Astrocyte of the cerebellum (primary cell): ENCODE measurements around the gene SERPINA4.

Experiments
- DNase-seq: peaks from one replicate; pipeline ENCODE4 v3.0.0-alpha.2; 2011; ENCODE audit warnings: low read depth
- H3K4me3 ChIP-seq: 2 replicates; pipeline ENCODE4 v1.5.1; 2011; ENCODE audit warnings: mild to moderate bottlenecking, low read depth, low read length, moderate library complexity
- CTCF ChIP-seq: IDR thresholded peaks from 2 replicates; pipeline ENCODE4 v1.5.1; 2012; ENCODE audit warnings: low read length, low read depth, moderate library complexity, mild to moderate bottlenecking; ENCODE audit errors: missing control alignments
- in situ Hi-C: cut with HindIII; loops from 2 replicates; pipeline ENCODE4 v1.10.0; 2017; ENCODE audit warnings: low sequenced_read_pairs

The SERPINA4 gene

GRCh38 chr14:94535506-94535905, 25.7 kb upstream of the SERPINA4 start:
- no peak for DNase-seq
- in situ Hi-C loops = no loop called here
- TF ChIP-seq CTCF = no peak
- H3K4me3 ChIP-seq = no peak overlapping the region

DNA sequence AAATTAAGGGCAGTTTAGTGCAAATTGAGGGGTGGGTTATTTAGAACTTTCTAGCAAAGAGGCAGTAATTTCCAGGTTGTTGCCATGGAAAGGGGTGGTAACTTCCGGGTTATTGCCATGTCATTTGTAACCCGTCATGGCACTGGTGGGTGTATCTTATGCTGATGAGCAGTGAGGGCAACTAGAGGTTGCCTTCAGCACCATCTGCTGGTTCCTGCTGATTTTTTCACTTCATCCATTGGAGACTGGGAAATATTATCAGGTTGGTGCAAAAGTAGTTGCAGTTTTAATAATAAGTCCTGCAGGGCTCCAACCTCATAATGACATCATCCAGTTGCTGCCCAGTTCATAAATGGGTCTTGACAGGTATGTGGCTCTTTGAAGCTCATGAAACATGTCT, 24.4 kb upstream of the SERPINA4 start:
- DNase-seq = no peak
- peak; percentile 31 for TF ChIP-seq CTCF
- in situ Hi-C loops = no loop called here
- H3K4me3 ChIP-seq = no peak overlapping the region

DNA sequence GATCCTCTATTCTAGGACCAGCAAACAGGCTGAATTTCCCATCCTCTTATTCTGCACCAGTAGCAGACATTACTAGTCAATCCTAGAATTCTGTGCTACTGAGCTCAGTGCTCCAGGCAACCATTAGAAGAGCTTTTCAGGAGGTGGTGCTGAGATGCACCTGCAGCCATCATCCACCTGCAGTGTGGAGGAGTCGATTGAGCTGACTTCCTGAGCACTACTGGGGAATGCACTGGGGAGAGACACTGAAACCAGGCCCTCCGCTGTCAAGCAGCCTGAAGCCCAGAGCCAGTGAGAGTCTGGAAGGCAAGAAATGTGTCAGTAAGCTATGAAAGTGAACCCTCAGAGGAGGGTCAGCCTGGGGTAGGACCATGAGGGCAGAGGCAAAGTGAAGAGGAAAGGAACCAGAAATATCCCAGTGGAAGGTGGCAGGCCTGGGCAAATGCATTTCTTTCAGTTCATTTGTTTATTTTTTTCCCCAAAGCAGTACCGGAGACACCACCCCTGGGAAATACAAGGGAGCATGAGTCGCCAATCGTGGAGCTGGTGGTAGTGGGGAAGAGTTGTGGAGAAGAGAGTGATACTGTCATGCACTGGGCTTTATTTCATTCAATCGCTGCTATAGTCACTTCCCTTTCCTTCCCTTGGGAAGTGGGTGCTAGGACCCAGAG, 23.0 kb upstream of the SERPINA4 start:
- no peak for TF ChIP-seq CTCF
- in situ Hi-C loops = no loop called here
- H3K4me3 ChIP-seq = no peak overlapping the region
- no peak for DNase-seq

DNA sequence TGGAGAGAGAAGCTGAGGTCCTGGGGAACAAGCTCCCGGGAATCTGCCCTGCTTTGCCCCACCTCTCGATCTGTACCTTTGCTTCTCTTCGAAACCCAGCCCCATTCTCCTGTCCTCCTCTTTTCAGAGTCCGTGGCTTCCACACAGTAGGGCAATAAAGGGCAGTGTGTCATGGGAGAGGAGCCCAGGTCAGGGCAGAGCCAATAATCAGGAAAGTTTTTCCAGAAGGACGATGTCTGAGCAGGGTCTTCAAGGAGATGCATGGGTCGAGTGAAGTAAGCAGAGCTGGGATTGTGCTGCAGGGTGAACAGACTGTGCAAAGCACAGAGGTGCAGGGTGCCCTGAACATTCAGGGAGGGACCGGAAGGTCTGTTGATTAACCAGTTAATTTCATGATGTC, 22.1 kb upstream of the SERPINA4 start:
- DNase-seq = no peak
- H3K4me3 ChIP-seq = no peak overlapping the region
- in situ Hi-C loops = no loop called here
- TF ChIP-seq CTCF = no peak

DNA sequence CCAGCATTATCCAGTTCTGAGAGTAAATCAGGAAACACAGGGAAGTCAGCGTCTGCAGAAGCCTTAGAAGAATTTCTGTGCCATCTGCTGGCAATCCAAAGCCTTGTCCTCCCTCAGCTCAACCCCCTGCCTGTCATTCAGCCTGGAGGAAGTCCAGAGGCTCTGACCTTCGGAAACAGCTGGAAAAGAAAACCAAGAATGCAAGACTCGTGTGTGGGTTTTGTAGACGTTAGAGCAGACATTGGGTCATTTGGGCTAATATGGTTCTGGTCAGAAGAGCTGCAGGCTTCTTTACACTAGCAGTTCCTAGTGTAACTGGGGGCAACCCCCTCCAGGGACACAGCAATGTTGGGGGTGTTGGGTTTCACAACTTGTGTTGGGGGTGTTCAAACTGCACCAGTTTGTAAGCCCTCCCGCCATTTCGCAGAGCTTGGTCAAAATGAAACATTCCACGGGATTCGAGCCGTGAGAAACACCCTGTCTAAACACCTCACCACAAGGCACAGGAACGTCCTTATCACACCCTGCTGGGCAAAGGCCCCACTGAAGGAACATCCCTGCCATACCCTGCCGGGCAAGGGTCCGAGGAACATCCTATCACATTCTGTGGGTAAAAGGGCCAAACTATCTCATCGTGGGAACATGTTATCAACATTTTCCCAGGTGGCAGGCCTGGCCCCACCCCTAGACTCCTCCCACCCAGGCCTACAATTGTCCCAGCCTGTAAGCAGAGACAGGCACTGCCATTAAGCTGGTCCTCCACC, 21.0 kb upstream of the SERPINA4 start:
- H3K4me3 ChIP-seq = no peak overlapping the region
- TF ChIP-seq CTCF = peak; percentile 22
- in situ Hi-C loops = no loop called here
- no peak for DNase-seq

DNA sequence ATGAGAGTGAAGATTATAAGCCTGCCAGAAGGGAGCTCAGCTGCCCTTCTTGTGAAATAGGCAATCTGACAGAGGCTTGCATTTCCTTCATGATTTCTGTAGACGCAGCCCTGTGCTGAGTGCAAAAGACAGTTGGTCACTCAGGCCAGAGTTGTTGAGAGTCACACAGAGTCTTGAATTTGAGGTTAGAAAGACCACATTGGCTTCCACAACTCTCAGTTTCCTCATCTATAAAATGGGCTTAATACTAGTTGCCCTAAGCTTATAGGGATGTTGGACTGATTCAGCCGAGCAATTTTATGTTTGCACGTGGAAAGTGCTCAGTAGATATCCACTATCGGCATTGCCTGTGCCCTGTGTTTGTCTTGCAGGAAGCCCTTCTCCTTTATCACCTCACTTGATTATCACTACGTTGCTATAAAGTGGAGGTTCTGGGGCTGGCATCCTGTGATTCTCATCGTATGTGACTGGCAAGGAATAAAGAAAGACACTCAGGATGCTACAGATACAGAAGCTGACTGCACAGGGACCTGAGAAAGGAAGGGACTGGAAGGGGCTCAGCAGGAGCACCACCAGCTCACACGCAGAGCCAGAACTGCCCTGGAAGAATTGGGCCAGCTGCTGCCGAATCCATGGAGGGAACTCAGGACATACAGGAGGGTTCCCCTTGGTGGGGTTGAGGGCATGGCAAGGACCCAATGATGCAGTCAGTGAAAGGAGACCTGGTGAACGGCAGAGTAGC, 19.8 kb upstream of the SERPINA4 start:
- no peak for DNase-seq
- in situ Hi-C loops = no loop called here
- no peak for TF ChIP-seq CTCF
- H3K4me3 ChIP-seq = no peak overlapping the region
